GDM1 (cell line): ENCODE results near the gene TRAPPC4.
"Not testable (repeated sequence)": the region's sequence is repeated elsewhere in the genome, so short reads cannot be mapped to it uniquely, and the experiment has no call there.

ENCODE experiments used
- DNase-seq: peaks from one replicate; lab custom pipeline; 2025; lab: John Stamatoyannopoulos, UW

The TRAPPC4 gene, protein sequence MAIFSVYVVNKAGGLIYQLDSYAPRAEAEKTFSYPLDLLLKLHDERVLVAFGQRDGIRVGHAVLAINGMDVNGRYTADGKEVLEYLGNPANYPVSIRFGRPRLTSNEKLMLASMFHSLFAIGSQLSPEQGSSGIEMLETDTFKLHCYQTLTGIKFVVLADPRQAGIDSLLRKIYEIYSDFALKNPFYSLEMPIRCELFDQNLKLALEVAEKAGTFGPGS

DNA sequence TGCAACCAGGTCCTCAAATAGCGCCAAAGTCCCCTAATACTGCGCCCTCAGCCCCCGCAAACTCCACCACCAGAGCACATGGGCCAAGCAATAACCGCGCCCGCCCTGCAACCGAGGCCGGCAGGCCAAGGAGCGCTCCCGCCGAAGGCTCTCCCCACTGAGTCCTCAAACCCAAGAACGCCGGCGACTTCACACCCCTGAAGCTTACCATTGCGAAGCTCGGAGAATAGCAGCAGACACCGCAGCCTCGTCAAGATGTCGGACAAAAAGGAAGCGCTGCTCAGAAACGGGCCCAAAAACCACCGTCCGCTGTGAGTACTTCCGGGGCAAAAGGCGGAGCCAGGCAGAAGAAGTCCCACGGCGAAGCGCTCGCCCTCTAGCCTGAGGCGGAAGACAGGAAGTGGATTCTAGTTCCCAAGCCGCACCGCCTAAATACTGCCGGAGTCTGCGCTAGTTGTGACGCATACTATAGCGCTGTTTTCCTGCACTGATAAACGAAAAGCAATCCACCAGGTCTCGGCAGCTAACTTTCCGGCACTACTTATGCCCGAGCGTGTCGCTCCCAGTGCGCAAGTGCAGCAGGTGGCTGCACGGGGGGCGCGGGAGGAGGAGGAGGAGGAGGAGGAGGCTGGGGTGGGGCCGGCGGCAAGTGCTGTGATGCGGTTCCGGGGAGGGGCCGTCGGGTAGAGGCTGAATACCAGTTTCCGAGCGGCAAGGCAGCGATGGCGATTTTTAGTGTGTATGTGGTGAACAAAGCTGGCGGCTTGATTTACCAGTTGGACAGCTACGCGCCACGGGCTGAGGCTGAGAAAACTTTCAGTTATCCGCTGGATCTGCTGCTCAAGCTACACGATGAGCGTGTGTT lies at the start of gene TRAPPC4, which contains the start of gene RPS25:
TRAPPC4 (plus strand) TSS at position 693 of the 865 bp plus-strand sequence; CDS start at position 723, 30 bp downstream.
RPS25 (minus strand) TSS at position 270 of the 865 bp plus-strand sequence; CDS start at position 211, 59 bp downstream.
- peak; percentile 95 for DNase-seq

DNA sequence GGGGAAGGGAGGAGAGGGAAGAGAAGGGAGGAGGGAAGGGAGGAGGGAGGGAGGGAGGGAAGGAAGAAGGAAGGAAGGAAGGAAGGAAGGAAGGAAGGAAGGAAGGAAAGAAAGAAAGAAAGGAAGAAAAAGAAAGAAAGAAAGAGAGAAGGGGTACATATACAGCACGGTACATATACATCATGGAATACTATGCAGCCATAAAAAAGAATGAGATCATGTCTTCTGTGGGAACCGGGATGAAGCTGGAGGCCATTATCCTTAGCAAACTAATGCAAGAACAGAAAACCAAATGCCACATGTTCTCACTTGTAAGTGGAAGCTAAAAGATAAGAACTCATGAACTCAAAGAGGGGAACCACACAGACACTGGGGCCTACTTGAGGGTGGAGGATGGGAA lies 49.1 kb upstream of the TRAPPC4 start:
- not testable (repeated sequence) for DNase-seq

DNA sequence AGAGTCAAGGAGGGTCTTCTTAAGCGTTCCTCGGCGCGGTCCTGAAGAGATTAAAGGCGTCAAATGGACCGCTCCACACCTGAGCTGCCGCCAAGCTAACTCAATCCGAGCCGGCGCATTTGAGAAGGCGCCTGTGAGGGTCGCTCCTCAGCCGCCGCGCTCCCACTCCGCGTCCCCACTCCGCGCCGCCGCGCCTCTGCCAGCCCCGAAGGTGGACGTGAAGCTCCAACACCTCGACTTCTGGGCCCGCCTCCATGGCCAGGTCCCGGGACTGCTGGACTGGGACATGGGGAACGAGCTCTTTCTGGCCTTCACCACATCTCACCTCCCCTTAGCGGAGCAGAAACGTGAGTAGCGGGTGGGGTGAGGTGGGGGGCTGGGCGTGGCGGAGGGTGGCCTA lies 46.9 kb upstream of the TRAPPC4 start, which contains the start of gene FOXR1:
FOXR1 (plus strand) TSS at position 116 of the 400 bp plus-strand sequence; CDS start at position 287, 171 bp downstream.
- DNase-seq: no peak

DNA sequence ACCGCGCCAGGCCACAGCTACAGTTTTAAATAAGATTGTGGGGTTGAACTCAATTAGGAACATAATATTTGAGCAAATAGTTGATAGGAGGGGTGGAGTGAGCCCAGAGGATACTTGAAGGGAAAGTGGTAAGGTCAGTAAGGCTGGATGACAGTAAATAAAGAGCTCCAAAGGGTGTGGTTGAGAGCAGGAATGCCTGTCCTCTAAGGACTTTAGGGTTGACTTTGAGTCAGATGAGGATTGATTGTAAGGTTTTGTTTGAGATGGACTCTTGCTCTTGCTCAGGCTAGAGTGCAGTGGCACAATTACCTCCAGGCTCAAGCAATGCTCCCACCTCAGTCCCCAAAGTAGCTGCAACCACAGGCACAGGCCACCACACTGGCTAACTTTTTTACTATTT lies 44.6 kb upstream of the TRAPPC4 start:
- DNase-seq: no peak

DNA sequence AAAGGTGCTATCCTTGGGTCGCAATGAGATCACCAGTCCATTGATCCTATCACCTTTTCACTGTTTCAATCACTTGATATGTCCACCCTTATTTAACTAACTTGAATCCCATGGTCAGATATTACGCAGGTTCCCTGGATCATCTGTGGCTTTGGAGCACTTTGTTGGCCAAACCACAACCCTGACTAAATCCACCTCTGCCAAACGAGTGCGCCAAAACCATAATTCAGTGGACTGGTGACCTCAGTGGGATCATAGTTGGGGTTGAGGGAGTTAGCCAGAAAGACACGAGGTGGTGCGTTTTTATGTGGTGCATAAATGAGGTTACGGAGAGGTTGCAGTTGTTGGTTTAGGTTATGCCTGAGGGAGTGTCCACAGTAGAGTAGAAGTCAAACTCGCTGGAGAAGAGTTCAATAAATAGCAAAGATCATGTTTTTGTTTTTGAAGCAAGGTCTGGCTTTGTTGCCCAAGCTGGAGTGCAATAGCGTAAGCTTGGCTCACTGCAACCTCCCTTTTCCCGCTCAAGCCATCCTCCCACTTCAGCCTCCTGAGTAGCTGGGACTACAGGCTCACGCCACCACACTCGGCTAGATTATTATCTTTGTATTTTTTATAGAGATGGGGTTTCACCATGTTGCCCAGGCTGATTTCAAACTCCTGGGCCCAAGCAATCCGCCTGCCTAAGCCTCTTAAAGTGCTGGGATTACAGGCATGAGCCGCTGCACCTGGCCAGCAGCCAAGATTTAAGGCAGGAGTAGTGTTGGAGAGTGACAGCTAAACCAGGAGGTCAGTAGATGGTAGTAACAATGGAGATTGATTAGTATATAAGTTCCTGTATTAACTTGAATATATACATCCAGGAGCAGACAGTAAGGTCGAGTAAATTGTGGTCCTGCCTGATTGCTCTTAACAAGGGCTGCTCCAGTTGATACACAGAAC lies 42.5 kb upstream of the TRAPPC4 start:
- no peak for DNase-seq

DNA sequence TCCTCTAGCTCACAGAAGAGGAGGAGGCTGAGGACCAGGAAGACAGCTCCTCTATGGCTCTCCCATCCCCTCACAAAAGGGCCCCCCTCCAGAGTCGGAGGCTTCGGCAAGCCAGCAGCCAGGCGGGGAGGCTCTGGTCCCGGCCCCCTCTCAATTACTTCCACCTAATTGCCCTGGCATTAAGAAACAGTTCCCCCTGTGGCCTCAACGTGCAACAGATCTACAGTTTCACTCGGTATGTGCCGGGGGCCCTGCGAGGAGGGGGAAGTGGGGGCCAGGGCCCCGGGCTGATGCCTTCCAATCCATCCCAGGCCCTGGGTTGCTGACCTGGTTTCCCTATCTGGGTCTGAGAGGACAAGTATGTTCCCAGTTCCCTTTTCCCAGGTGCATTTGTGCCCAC lies 39.1 kb upstream of the TRAPPC4 start:
- no peak for DNase-seq

DNA sequence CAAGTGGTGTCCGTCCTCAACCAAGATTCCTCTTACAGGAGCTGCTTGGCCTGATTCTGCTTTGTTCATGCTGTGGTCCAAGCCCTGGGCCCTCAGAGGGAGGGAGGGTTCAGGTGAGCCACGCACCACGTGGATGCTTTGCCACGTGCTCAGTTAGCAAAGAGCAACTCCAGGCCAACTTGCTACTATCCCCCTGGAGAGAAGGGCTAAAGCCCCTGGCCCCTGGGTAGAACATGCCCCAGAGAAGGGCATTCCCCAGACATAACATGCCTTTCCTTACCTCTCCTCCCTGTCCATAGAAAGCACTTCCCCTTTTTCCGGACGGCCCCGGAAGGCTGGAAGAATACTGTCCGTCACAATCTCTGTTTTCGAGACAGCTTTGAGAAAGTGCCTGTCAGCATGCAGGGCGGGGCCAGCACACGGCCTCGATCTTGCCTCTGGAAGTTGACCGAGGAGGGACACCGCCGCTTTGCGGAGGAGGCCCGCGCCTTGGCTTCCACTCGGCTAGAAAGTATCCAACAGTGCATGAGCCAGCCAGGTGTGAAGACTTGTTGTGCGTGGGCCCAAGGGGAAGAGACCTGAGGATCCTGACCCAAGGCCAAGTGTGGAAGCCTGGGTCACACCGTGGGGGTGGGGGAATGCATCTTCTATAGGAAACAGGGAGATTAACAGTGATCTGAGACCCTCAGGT lies 38.2 kb upstream of the TRAPPC4 start:
- DNase-seq: no peak

DNA sequence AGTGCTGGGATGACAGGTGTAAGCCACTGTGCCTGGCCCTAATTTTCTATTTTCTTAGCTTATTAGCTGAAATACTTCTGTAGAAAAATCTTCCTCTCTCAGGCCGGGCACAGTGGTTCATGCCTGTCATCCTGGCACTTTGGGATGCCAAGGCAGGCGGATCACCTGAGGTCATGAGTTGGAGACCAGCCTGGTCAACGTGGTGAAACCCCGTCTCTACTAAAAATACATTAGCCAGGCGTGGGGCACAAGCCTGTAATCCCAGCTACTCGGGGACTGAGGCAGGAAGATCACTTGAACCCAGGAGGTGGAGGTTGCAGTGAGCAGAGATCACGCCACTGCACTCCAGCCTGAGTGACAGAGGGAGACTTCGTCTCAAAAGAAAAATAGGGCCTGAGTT lies 34.2 kb upstream of the TRAPPC4 start:
- not testable (repeated sequence) for DNase-seq

DNA sequence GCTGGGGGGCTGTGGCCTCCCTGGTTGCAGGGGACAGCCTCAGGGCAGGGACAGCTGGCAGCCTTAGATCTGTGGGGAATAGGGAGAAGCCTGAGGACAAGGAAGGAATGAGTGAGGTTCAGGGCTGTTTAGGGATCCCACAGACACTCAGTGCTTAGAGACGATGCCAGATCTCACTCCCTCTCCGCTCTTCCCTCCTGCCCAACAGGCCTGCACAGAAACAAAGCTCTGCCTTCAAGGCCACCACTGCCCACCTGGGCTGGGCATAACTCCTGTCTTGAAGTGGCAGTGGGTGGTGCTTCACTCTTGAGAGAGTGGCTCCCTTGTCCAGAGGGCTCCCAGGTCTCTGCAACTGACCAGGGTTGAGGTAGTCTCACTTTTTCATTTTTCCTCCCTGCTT lies 33.7 kb upstream of the TRAPPC4 start:
- no peak for DNase-seq

DNA sequence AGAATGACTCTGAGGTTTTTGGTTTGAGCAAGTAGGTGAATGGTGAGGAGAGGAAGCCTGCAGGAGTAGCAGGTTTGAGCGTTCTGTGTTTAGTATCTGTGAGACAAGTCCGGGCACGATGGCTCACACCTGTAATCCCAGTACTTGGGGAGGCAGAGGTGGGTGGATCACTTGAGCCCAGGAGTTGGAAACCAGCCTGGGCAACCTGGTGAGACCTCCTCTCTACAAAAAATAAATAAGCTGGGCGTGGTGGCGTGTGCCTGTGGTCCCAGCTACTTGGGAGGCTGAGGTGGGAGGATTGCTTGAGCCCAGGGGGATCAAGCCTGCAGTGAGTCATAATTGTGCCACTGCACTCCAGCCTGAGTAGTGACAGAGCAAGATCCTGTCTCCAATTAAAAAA lies 30.3 kb upstream of the TRAPPC4 start:
- no peak for DNase-seq

DNA sequence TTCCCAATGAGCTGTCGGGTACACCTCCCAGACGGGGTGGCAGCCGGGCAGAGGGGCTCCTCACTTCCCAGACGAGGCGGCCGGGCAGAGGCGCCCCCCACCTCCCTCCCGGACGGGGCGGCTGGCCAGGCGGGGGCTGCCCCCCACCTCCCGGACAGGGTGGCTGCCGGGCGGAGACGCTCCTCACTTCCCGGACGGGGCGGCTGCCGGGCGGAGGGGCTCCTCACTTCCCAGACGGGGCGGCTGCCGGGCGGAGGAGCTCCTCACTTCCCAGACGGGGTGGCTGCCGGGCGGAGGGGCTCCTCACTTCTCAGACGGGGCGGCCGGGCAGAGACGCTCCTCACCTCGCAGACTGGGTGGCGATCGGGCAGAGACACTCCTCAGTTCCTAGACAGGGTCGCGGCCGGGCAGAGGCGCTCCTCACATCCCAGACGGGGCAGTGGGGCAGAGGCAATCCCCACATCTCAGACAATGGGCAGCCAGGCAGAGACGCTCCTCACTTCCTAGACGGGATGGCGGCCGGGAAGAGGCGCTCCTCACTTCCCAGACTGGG lies 27.0 kb upstream of the TRAPPC4 start:
- not testable (repeated sequence) for DNase-seq

DNA sequence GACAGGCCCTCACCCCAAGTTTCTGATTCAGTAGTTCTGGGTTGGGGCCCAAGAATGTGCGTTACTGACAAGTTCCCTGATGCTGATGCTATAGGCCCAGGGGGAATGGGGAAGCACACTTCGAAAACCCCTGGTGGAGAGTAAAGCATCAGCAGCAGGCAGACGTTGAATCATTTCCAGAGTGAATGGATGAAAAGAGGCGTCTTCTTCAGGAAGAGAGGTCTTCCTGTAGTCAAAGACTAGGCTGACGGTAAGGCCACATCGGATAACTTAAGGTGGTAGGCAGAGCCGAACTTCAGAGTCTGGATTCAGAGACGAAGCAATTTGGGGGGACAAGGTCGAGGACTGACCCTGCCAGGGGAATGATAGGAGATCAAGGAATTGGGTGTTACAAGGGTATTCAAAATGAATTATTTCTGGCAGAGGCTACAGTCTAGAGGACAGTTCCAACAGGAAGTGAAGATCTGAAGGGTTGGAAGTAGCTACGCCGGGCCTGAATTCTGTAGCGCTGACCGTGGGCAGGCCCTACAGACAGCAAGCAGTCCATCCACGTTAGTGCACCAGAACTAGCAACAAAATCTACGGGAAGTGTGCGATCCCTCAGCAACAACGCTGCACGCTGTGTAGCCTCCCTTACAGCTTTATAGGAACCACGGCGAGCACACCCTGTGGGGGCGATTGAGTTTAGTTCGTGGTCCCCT lies 21.5 kb upstream of the TRAPPC4 start:
- peak; percentile 37 for DNase-seq

DNA sequence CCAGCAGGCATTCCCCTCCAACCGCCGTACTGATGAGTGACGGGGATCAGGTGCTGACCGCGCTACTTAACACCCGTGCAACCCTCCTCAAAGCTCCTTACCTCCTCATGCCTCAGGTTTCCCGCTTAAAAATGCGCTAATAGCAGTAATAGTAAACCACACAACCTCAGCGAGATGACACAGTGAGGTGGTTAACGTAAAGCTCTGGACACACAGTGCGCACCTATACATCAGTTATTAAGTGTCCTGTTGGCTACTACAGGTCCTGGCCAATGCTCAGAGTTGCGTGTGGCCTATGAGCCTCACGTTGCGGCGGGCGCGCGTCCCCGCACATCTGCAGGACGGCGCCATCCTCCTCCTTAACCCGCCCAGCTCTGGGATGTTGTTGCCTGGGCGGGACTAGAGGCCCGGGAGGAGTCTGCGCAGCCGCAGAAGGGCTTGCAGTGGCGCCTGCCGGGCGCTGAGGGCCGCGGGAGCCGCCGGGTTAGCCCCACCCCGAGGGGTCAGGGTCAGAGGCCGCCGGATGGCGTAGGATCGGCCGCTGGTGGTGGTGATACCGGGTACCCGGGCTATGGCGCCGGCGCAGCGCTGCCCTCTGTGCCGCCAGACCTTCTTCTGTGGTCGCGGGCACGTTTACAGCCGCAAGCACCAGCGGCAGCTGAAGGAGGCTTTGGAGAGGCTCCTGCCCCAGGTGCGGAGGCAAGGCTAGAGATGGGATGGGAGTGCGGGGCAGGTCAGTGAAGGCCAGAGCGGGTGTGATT lies 20.8 kb upstream of the TRAPPC4 start, which contains the start of gene CENATAC:
CENATAC (plus strand) TSS at position 512 of the 761 bp plus-strand sequence; CDS start at position 572, 60 bp downstream.
- DNase-seq: peak; percentile 86

DNA sequence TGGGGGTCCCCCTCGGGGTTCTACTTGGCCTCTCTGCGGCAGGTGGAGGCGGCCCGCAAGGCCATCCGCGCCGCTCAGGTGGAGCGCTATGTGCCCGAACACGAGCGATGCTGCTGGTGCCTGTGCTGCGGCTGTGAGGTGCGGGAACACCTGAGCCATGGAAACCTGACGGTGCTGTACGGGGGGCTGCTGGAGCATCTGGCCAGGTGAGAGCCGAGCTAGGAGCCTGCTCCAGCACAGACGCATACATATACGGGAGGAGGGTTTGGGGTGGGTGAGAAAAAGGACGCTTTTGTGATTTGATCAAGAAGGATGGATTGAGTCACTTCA lies 20.2 kb upstream of the TRAPPC4 start:
- DNase-seq: no peak

DNA sequence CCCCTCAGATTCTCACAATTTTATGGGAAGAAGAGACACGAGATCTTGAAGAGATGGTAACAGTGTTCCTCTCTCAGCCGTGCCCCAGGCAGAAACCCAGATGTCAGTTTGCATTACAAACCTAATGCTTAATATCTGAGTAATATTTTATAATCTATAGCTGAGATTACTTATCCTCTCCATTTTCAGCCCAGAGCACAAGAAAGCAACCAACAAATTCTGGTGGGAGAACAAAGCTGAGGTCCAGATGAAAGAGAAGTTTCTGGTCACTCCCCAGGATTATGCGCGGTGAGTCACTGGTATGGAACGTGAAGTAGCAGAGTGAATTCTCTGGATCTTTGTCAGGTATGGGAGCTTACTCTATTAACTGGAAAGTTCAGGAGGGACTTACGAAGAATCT lies 19.7 kb upstream of the TRAPPC4 start:
- DNase-seq: no peak

DNA sequence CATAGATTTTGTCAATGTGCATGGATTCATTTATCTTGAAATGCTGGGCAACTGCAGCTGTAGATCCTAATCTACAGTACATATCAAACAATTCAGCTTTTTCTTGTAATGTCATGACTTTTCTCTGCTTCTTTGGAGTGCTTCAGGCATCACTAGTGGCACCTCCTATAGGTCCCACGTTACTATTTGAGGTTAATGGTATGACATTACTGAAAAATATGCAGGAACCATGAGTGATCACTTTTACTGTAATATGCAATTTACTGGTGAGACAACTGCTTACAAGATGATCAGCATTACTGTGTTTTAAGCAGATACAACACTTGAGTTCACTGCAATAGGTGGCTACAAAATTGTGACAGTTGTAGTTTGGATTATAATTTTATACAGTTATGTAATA lies 17.7 kb upstream of the TRAPPC4 start:
- no peak for DNase-seq

DNA sequence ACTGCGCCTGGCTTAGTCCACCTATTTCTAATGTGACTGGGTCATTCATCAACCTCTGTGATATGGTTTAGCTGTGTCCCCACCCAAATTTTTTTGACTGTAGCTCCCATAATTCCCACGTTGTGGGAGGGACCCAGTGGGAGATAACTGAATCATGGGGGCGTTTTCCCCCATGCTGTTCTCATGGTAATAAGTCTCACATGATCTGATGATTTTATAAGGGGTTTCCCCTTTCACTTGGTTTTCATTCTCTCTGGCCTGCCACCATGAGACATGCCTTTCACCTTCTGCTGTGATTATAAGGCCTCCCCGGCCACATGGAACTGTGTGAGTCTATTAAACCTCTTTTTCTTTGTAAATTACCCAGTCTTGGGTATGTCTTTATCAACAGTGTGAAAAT lies 11.9 kb upstream of the TRAPPC4 start:
- DNase-seq: no peak

DNA sequence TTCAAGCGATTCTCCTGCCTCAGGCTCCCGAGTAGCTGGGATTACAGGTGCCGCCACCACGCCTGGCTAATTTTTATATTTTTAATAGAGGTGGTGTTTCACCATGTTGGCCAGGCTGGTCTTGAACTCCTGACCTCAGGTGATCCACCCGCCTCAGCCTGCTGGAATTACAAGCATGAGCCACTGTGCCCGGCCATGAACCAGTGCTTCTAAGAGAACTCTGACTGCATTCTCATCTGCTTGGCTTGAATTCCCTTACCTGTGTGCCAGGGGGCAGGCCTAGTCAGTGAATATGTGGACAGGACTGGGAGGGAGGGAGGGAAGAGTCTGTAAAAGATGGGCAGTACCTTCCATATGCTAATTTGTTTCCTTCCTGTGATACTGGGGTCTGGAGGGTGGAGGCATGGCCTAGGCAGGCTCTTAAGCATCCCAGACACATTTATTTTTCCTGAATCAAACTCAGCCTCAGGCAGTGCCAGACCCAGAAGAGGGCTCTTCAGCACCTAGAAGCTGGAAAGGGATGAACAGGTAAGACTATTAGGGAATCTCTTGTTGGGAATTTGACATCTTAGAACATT lies 7.0 kb upstream of the TRAPPC4 start:
- DNase-seq: no peak

DNA sequence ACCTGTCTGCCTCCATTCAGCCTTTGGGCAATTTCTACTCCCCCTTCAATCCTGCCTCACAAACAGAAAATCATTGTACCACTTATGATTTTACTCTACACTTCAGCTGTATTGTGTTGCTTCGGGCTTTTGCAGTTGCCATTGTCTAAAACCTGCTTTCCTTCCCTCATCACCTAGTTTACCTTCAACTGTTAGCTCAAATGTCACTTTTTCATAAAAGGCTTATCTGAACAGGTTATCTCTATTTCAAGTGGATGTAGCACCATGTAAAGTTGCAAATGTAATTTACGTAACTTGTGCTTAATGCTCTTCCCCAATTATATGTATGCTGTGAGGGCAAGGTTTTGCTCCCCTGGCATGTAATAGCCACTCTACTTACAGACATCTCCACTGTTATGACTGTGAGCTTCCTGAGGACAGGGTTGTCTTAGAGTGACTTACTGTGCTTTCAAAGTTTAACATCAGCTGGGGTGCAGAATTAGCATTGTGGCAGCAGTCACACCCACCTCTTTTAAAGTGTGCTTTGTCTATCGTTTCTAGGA lies 5.9 kb upstream of the TRAPPC4 start:
- no peak for DNase-seq
